HG03060 (cell line): ENCODE data around the gene LYRM9.
"Not testable (repeated sequence)": the region's sequence is repeated elsewhere in the genome, so short reads cannot be mapped to it uniquely, and the experiment has no call there.

Experiments
- ATAC-seq: cut with Tn5 transposase; IDR thresholded peaks from one replicate; pipeline ENCODE4 v1.9.1; 2021; ENCODE audit warnings: low read depth, moderate number of reproducible peaks; ENCODE audit not compliant: unreplicated experiment

Gene LYRM9

GRCh38 chr17:27878776-27879562 is 14.2 kb downstream of the LYRM9 start:
- no peak for ATAC-seq

- ATAC-seq: no peak
Measured at GRCh38 chr17:27873746-27874145, 19.4 kb downstream of the LYRM9 start.

- no peak for ATAC-seq
Measured at GRCh38 chr17:27873211-27873610, 20.0 kb downstream of the LYRM9 start.

GRCh38 chr17:27872776-27873175 is 20.4 kb downstream of the LYRM9 start:
- no peak for ATAC-seq

- ATAC-seq: no peak
Measured at GRCh38 chr17:27871407-27871806, 21.8 kb downstream of the LYRM9 start.

- ATAC-seq: no peak
Measured at GRCh38 chr17:27870345-27870744, 22.8 kb downstream of the LYRM9 start.

- ATAC-seq: no peak
Measured at GRCh38 chr17:27868565-27868964, 24.6 kb downstream of the LYRM9 start.

GRCh38 chr17:27862840-27863239 is 30.3 kb downstream of the LYRM9 start:
- no peak for ATAC-seq

- ATAC-seq: no peak
Measured at GRCh38 chr17:27862004-27862403, 31.2 kb downstream of the LYRM9 start.

- ATAC-seq: no peak
Measured at GRCh38 chr17:27860971-27861664, 32.0 kb downstream of the LYRM9 start.

- ATAC-seq: no peak
Measured at GRCh38 chr17:27858621-27859305, 34.4 kb downstream of the LYRM9 start.

GRCh38 chr17:27856676-27857432 is 36.3 kb downstream of the LYRM9 start:
- ATAC-seq: no peak

- ATAC-seq: no peak
Measured at GRCh38 chr17:27855454-27855853, 37.7 kb downstream of the LYRM9 start.

GRCh38 chr17:27854163-27854562 is 39.0 kb downstream of the LYRM9 start:
- no peak for ATAC-seq

- ATAC-seq: no peak
Measured at GRCh38 chr17:27853091-27853490, 40.1 kb downstream of the LYRM9 start.

GRCh38 chr17:27849474-27850185 is 43.5 kb downstream of the LYRM9 start:
- ATAC-seq: no peak

- ATAC-seq: no peak
Measured at GRCh38 chr17:27848931-27849330, 44.2 kb downstream of the LYRM9 start.

- ATAC-seq: not testable (repeated sequence)
Measured at GRCh38 chr17:27846808-27847307, 46.3 kb downstream of the LYRM9 start.

- ATAC-seq: no peak
Measured at GRCh38 chr17:27846042-27846655, 47.0 kb downstream of the LYRM9 start.
